ENCODE data around the gene FBXO24.

Gene FBXO24

GRCh38 chr7:100566018-100566531 is 20.1 kb upstream of the FBXO24 start:
- Mint-ChIP-seq H3K4me1 (peaks cover 54% of the 10 kb centered on the region), H3K9me3 (no peaks in the 10 kb centered on the region), H3K27ac (peak overlapping the region in 1 of 2 donors; percentile 61), H3K4me3 (no peak overlapping the region), H3K27me3 (no peaks in the 10 kb centered on the region)
- DNase-seq (no peak), ATAC-seq (no peak)

DNA sequence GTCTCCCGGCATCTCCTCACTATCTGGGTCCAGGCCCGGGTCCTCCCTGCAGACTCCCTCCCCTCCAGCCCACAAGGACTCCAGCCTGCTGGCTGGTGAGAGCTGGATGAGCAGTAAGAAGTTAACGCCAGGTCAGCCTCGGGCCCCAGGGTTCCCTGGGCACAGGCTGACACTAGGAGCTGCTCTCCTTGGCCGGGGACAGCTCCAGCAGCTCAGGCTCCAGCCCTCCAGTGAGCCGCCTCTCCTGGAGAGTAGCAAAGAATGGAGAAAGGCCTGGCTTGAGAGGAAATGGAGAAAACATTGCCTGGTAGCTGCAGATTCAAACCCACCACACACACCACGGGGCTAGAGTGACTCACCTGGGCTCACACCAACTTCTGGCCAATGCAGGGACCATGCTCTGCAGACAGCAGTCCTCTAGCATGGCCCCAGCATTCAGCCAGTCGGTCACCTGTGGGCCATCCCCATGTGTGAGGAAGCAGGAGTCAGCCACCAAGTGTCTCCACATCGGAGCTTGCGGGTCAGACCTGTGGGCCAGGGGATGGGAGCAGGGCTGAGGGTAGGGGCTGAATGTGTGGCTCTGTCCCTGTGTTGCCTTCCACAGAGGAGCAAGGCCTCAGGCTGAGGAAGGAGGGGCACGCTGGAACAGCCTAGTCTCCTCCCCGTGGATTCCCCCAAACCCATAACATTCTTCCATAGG is 18.9 kb upstream of the FBXO24 start:
- no peak overlapping the region for H3K4me3 Mint-ChIP-seq
- H3K27ac Mint-ChIP-seq = peak overlapping the region in 1 of 2 donors; percentile 73
- no peak for ATAC-seq
- DNase-seq = no peak
- H3K4me1 Mint-ChIP-seq = peaks cover 65% of the 10 kb centered on the region
- H3K27me3 Mint-ChIP-seq = no peaks in the 10 kb centered on the region
- H3K9me3 Mint-ChIP-seq = no peaks in the 10 kb centered on the region

DNA sequence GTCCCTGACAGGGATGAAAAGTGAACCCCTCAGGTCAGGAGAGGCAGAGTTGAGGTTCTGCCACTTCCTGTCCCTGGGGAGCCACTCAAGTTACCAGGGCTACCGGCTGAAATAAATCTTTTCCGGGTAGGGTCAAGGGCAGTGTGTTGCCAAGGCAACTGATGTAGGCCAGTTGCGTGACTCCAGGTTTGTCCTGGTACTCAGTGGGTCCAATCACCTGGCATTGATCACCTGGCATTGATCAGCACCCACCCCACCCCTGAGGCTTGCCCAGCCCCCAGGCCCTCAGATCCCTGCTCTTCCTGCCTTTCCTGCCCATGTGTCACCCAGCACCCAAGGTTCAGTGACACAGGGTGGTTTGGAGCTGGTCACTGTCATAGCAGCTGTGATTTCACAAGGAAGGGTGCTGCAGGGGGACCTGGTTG is 18.4 kb upstream of the FBXO24 start:
- no peaks in the 10 kb centered on the region for H3K9me3 Mint-ChIP-seq
- no peak for ATAC-seq
- H3K4me1 Mint-ChIP-seq = peaks cover 70% of the 10 kb centered on the region
- H3K27me3 Mint-ChIP-seq = no peaks in the 10 kb centered on the region
- H3K4me3 Mint-ChIP-seq = no peak overlapping the region
- DNase-seq = no peak
- peak overlapping the region; percentile 61 to 91 for H3K27ac Mint-ChIP-seq

DNA sequence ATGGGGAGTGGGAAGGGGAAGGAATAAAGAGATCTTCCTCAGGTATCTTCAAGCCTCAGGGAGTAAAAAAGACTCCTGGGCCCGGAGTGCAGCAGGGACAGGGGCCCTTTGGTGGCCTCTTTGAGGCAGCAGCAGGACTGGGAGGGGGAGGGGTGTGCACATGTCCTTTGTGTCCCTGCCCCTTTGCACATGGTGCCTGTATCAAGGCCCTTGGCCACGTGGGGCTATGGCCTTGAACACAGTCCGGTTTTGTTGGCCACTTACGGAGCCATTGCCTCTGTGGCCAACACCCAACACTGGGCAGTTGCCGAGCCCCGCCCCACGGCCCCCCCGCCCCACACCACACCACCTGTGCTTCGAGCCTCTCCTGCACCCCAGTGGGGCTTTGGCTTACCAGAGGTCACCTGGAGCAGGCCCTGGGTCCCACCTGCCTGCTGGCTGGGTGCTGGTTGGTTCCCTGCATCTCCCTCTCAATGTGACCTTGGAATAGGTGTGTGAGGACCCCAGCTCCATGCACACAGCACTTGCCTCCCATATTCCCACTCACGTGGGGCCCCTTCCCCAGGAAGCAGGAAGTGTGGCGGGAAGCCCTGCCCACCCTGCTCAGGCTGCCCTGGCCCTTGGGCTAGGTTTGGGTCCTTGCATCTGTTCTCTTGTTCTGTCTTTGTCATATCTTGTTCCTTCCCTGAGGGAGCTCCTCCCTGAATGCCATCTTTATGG is 17.8 kb upstream of the FBXO24 start:
- Mint-ChIP-seq H3K27ac (peak overlapping the region; percentile 61 to 91), H3K4me1 (peaks cover 75% of the 10 kb centered on the region), H3K9me3 (no peaks in the 10 kb centered on the region), H3K27me3 (no peaks in the 10 kb centered on the region), H3K4me3 (no peak overlapping the region)
- no peak for ATAC-seq
- DNase-seq = no peak

GRCh38 chr7:100568896-100569844 is 17.0 kb upstream of the FBXO24 start:
- DNase-seq = peak; percentile 58 to 63
- Mint-ChIP-seq H3K27me3 (no peaks in the 10 kb centered on the region), H3K27ac (peak overlapping the region in 1 of 2 donors; percentile 76), H3K4me1 (peaks cover 67% of the 10 kb centered on the region), H3K4me3 (peak overlapping the region; percentile 55 to 75), H3K9me3 (no peaks in the 10 kb centered on the region)
- peak; percentile 44 for ATAC-seq

DNA sequence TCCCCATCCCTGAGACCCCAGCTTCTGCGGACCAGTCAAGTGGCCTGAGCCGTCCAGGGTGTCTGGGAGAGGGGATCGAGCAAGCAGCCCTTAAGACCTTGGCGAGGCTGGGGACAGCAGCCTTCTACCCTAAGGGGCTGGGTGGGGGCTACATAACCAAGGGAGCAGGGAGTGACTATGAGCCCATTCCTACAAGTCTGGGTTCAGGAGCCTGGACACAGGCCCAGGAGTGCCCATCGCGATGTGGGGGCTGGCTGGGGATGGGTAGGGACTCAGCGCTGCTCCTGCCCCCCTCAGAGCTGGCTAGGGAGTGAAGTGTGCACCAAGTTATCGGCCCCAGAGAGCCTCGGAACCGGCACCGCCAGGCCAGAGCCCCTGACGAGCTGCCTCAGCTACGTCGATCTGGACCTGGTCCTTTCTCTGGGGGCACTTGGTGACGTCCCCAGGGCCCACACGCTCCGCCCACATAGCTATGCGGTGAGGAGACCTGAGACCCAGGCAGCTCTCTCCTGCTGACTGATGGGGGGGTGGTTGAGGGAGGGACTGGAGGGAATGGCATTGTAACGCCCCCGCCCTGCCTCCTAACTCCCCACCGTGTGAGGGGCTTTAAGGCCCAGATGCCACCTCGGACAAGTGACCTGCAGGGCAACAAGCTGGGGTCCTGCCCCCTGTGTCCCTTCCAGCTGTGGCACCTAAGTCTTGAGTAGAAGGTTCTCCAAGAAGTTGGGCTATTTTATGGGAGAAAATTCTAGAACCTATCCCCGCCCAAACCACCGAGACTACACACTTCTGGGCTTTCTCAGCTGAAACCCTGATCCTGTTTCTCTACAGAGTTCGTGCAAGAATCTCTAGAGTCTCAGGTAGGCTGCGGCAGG is 14.9 kb upstream of the FBXO24 start:
- ATAC-seq = no peak
- H3K27ac Mint-ChIP-seq = peak overlapping the region in 1 of 2 donors; percentile 96

GRCh38 chr7:100571829-100572116 is 14.4 kb upstream of the FBXO24 start:
- ATAC-seq (no peak), DNase-seq (no peak)
- Mint-ChIP-seq H3K9me3 (no peaks in the 10 kb centered on the region), H3K27ac (peak overlapping the region in 1 of 2 donors; percentile 96), H3K27me3 (no peaks in the 10 kb centered on the region), H3K4me3 (peak overlapping the region in 1 of 2 donors; percentile 14), H3K4me1 (peaks cover 79% of the 10 kb centered on the region)

More for the DNA sequence above, 14.9 kb upstream of the FBXO24 start:
- peak in 1 of 2 donors; percentile 30 for DNase-seq
- H3K27me3 Mint-ChIP-seq = no peaks in the 10 kb centered on the region
- peak overlapping the region in 1 of 2 donors; percentile 75 for H3K4me3 Mint-ChIP-seq
- peaks cover 79% of the 10 kb centered on the region for H3K4me1 Mint-ChIP-seq
- H3K9me3 Mint-ChIP-seq = no peaks in the 10 kb centered on the region

GRCh38 chr7:100572281-100572948 is 13.7 kb upstream of the FBXO24 start:
- Mint-ChIP-seq H3K9me3 (no peaks in the 10 kb centered on the region), H3K27ac (peak overlapping the region in 1 of 2 donors; percentile 96), H3K4me3 (no peak overlapping the region), H3K4me1 (peaks cover 72% of the 10 kb centered on the region), H3K27me3 (no peaks in the 10 kb centered on the region)
- ATAC-seq = no peak
- no peak for DNase-seq

DNA sequence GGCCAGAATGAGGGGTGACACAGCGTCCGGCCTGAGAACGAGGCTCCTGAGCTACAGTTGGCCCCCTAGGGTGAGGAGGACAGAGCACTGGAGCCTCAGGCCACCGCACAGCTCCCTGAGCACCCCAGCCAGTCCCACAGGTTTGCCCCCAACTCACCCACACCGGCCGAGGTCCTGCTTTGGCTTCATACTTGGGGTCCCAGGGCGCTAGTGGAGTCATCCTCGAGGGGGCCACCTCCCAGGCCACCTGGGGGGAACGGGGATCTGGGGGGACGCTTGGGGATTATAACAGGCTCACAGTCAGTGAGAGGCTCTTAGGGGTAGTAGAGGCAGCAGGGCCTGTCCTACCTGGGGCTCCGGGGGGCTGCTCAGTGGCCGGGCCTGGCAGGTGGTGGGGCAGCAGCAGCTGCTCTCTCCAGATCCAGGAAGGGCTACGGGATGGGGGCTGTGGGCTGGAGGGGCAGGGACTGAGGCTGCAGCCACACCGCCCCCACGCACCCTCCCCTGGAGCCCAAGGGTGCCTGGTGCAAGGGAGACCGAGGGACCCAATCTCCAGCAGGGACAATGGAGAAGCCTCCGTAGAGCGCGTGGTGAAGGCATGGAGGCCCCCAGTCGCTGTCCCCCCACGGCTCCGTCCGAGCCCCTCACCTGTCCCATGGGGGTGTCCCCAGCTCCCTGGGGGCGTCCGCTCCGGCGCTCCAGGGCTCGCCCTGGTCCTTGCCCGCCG is 13.0 kb upstream of the FBXO24 start:
- Mint-ChIP-seq H3K4me1 (peaks cover 65% of the 10 kb centered on the region), H3K9me3 (no peaks in the 10 kb centered on the region), H3K27ac (peak overlapping the region in 1 of 2 donors; percentile 92), H3K27me3 (no peaks in the 10 kb centered on the region), H3K4me3 (peak overlapping the region in 1 of 2 donors; percentile 39)
- no peak for ATAC-seq
- no peak for DNase-seq

- DNase-seq = no peak
- H3K9me3 Mint-ChIP-seq = no peaks in the 10 kb centered on the region
- peak; percentile 10 for ATAC-seq
- peak within 1 kb of the TSS in 1 of 2 donors; percentile 92 for H3K27ac Mint-ChIP-seq
- no peaks in the 10 kb centered on the region for H3K27me3 Mint-ChIP-seq
- peak within 1 kb of the TSS in 1 of 2 donors; percentile 39 for H3K4me3 Mint-ChIP-seq
- peaks cover 60% of the 10 kb centered on the region for H3K4me1 Mint-ChIP-seq
Observed at GRCh38 chr7:100573691-100574361, 12.3 kb upstream of the FBXO24 start, which contains the start of gene SAP25. TSS of gene SAP25 (minus strand) at chr7:100573900. CDS start at chr7:100573742, 158 bp downstream.

DNA sequence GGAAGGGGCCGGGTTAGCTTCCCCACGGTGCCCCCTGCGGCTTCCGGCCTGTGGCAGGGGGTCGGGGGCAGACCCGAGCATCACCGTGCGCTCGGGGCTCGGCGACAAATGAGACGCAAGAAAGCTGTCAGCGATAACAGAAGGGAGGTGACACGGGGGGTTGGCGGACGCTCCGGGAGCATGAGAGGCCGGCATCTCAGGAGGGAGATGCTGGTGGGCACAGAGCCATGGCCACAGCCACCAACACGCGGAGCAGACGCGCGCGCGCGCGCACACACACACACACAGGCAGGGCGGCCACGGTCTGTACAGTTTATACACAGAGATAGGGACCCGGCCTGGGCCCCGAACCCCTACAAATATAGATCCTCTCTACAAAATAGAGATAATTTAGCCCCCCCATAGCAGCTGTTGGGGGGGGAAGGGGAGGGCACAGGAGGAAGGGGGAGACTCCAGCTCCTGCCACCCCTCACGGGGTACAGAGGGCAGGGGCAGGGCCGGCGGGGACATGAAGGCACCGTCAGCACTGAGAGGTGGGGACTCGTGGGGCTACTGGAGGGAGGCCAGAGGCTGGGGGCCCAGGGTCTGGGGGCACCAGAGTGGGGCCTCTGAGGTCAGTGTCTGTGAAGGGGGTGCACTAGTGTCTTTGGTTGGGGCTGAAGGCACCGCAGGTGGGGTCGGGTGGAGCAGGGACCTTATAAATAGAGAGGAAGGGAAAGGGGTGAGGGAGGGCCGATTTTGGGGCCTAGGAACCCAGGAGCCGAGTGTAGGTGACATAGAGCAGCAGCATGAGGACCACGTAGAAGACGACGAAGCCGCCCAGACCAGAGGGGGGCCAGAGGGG is 11.5 kb upstream of the FBXO24 start:
- Mint-ChIP-seq H3K27ac (peak overlapping the region; percentile 40 to 67), H3K27me3 (no peaks in the 10 kb centered on the region), H3K9me3 (no peaks in the 10 kb centered on the region), H3K4me1 (peaks cover 56% of the 10 kb centered on the region), H3K4me3 (no peak overlapping the region)
- ATAC-seq = no peak
- DNase-seq = no peak

- ATAC-seq = no peak
- Mint-ChIP-seq H3K4me1 (peaks cover 49% of the 10 kb centered on the region), H3K9me3 (no peaks in the 10 kb centered on the region), H3K27me3 (no peaks in the 10 kb centered on the region), H3K27ac (peak overlapping the region in 1 of 2 donors; percentile 67), H3K4me3 (no peak overlapping the region)
- no peak for DNase-seq
Observed at GRCh38 chr7:100575206-100575631, 10.9 kb upstream of the FBXO24 start.
